HG03558 (cell line): ENCODE results near the gene ACADS.

ENCODE experiments used
- ATAC-seq: cut with Tn5 transposase; IDR thresholded peaks from one replicate; pipeline ENCODE4 v1.9.1; 2021; ENCODE audit warnings: moderate number of reproducible peaks; ENCODE audit not compliant: unreplicated experiment; ENCODE audit errors: extremely low read depth

Gene ACADS

GRCh38 chr12:120698665-120699064 is 27.0 kb upstream of the ACADS start:
- ATAC-seq = no peak

DNA sequence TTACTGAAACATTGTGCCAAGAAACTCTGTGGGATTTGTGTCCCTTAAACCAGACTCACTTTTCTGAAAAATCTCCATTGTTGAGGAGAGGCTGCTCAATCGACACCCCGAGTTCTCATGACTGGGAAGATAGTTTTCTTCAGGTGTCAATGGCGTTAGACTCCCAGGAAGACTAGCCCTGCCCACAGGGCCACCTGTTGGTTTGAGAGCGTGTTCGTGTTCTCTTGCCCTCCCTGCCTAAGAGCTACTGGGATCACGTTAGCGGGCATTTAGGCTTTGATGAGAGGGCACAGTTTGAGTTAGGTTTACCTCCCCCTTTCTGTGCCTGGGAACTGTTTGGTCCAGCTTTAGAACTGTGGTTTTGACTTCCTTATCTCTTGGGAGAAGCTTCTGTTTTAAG is 26.1 kb upstream of the ACADS start:
- no peak for ATAC-seq

GRCh38 chr12:120700886-120701285 is 24.7 kb upstream of the ACADS start:
- ATAC-seq = no peak

DNA sequence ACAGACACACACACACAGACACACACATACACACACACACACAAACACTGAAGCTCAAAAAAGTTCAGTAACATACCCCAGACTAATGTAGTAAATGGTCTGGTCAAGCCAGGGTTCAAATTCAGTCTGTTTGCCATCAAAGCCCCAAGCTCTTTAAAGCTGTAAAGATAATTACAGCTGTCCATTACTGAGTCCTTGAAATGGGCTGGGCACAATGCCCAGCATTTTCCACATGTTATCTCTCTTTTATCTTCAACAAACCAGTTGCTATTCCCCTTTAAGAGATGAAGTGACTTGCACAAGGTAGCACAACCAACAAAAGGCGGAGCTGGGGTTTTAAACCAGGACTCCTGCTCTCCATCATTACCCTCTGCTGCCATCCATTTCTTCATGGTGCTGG is 23.0 kb upstream of the ACADS start:
- no peak for ATAC-seq

- ATAC-seq = no peak
These were observed 22.2 kb upstream of the ACADS start for GRCh38 chr12:120703311-120703942.

GRCh38 chr12:120705618-120706017 is 20.0 kb upstream of the ACADS start:
- ATAC-seq = no peak

DNA sequence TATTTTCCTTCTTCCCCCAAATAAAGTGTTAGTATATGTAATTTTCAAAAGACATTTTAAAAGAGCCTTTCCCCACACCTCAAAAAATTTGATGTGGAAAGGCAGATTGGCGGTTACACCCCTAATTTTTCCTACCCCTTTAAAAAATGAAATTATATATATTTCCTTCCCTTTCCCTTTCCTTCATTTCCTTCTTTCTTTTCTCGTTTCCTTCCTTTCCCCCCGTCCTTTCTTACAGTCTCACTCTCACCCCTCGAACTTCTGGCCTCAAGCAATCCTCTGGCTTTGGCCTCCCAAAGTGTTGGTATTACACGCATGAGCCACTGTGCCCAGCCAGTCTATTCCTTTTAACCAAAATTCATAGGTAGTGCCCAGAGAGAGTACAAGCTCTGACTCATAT is 19.6 kb upstream of the ACADS start:
- no peak for ATAC-seq

DNA sequence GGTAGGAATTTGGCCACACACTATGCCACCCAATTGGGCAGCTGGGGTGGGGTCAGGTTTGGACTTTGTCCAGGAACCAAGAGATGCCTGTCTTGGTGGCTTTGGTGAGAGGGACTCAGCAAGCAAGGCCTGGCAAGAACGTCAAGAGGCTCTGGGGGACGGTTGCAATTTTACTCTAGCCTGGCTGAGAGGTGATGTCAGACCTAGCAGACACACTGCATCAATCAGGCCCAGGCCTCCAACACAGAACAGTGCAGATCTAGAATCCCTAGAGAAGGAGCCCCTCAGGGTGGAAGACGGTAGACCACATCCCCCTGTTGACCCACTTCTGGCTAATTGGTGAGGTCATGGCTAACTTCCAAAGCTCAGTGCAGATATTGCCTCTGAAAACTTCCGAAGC is 17.0 kb upstream of the ACADS start:
- ATAC-seq = no peak

- ATAC-seq = no peak
These were observed 15.4 kb upstream of the ACADS start, which contains the start of gene UNC119B for GRCh38 chr12:120710031-120710804. Gene UNC119B, plus strand, starts transcription at chr12:120710458. Its CDS starts 17 bp downstream, at chr12:120710475.

DNA sequence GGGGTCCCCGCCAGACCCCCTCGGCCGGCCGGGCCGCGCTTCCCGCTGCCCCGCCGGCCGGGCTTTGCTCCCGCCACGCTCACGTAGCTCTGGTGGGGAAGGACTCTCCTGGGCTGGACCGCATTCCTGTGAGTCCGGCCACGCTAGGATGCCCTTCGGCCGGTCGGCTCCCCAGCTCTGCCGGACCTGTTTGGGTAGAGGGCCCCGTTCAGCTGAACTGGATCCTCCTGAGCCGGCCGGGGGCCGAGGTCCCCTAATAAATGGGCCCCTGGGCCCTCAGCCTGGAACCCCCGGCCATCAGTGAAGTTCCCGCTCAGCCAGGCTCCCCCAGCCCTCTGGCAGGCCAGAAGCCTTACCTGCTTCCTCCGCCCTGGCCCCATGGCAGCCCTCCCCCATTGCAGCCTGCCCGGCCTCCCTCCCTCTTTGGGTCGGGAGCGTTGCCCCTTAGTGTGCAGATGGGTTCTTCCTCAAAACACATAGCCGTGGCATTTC is 14.8 kb upstream of the ACADS start:
- ATAC-seq = no peak

DNA sequence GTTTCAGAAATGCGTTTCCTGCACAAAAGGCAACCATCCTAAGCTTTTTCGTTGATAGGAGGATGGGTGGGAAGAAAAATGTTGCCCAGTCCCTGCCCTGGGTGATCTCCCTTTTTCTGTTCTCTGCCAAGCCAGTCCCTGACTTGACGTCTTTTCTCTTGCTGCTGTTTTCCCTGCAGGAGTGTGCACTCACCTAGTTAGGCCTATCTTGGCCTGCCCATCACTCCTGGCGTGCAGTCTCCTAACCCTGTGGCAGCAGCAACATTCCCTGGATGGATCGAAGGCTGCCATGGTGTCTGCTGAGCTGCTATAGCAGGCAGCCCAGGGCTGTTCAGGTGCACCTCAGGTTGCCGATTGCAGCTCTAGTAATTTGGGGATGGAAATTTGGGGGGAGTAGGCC is 14.2 kb upstream of the ACADS start:
- ATAC-seq = no peak

DNA sequence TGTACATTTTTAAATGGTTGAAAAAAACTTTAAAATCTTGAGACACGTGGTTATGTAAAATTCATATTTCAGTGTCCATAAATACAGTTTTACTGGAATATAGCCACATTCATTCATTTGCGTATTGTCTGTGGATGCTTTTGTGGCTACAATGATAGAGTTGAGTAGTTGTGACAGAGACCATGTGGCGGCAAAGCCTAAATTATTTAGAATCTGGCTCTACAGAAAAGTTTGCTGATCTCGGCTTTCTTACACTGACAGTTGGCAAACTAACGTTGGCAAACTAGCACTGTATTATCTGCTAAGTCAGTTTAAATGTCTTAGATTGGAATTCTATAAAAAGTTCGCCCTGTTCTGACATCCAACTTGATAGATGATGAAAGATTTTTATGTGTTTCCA is 13.0 kb upstream of the ACADS start:
- ATAC-seq = no peak

- ATAC-seq = no peak
These were observed 11.7 kb upstream of the ACADS start for GRCh38 chr12:120713861-120714482.

DNA sequence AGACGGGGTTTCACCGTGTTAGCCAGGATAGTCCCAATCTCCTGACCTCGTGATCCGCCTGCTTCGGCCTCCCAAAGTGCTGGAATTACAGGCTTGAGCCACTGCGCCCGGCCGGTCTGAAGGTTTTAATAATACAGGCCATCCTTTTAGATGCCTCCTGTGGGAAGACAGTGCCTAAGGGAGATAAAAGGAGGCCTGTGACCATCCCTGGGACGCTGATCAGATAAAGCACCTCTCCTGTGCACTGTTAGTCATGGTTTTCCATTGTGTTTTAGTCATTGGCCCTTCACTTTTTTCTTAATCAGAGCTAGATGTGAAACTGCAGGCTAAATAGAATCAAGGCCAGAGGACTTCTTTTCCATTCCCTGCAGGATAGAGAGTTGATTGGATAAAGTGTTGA is 7.6 kb upstream of the ACADS start:
- no peak for ATAC-seq

GRCh38 chr12:120719072-120719471 is 6.6 kb upstream of the ACADS start:
- ATAC-seq = no peak

DNA sequence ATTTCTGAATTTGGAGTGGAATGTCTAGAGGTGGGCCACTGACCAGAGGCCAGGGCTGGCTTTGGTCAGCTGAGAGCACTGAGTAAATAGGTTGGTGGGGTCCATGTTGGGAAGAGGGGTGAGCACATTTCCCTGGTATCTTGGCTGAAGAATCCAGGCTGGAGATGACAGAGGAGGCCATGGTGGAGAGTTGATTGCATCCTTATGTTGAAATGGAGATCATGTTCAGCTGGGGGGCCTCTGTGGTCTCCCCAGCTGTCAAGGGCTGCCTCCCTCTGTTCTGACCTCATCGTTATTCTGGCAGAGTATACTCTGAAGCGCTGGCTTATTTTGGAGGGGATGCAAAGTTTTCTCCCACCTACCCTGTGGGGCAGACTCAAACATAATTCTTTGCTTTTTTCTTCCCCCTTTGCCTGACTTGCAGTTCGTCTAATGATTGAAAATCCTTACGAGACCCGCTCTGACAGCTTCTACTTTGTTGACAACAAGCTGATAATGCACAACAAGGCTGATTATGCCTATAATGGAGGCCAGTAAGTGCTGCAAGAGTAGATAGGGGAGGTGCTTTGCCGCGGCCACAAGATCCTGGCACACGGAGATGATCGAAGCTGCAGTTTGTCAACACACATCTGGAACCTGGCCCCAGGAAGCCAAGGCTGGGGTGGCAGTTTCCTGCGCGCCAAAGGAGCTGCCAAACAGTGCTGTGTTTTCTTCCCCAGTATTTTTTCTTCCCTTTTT is 6.0 kb upstream of the ACADS start:
- no peak for ATAC-seq

DNA sequence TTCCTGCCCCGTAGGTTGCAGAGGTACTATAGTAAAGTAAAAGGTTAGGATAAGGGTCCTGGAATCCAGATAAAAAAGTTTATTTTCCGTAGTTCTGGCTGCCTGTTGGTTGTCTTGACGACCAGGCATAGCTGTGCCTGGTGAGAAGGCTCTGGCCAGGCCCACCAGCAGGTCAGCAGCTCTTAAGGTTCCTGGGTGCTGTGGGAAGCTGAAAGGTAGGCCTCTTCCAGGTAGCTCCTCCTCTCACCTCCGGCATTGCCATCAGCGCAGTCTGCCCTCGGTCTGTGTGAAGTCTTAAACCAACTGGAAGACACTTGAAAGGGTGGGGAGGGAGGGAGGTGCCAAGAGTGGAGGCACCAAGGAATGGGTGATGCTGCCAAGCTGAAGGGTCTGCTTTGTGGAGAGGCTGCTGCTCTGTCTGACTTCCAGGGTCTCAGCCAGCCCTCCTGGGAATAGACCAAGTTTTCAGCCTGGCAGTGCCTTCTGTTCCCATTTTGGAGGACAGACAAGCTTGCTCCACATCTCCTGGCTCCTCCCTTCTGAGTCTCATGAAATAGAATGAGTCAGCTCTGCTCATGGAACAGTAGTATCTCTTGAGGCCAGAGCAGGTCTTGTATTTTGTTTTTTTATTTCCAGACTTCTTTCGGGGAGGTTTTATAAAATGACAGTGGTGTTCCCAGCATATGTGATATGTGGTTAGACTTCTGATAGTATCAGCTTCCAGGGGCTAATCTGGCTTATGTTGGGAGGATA is 5.2 kb upstream of the ACADS start:
- no peak for ATAC-seq

DNA sequence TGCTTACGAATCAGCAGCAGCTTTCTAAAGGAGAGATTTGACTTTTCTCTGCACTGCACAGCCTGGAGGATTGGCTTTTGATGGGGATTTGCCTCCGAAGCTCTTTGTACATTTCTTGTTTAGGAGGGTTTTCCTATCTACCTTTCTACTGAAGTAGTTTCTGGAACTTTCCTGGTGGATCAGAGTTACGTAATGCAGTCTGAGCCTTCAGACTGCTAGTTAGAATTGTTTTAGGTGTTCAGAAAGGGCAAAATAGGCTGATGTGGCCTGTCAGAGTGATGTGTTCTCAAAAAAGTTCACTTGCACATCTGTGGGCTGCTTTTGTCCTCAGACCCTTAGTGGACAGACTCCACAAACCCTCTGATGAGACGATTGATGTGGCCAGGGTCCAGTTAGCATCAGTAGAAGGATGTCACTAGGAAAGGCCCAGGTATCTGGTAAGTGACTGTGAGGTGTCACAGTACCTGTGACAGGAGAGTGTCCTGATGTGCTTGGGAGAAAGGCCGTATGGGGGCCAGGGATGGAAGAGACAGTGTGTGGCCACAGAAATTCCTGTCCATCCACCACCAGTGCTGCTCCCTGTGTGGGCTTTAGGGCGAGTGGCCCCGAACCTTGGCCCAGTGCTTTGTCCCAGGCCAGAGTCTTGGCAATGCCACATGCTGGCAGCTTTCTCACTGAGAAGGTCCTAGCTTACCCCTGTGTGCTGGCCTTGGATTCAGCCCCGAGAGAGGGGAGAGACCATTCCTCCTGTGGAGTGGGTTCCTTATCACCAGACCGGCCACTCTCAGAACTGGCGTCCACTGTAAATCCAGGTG is 4.4 kb upstream of the ACADS start:
- no peak for ATAC-seq

DNA sequence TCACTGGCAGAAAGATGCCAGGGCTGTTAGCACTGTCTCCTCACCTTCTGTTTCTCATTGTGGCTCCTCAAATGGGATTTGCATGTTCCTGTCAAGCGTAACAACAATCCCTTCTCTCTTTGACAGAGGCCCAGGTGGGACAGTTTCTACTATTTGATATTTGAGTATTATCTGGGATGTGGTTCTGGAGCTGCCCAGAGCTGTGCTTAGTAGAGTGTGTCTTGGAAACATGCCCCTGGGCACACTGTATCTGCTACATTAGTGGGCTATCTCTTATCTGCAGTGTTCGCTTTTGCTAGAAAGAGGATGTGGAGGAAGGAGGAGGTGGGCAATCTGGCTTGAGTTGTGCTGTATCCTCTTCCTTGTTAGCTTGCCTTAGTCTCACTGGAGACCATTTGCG is 3.8 kb upstream of the ACADS start:
- no peak for ATAC-seq
